NB4 (cell line): ENCODE results near the gene SLC39A5.
"Not testable (repeated sequence)": the region's sequence is repeated elsewhere in the genome, so short reads cannot be mapped to it uniquely, and the experiment has no call there.

Experiments
- CTCF ChIP-seq: IDR thresholded peaks from one replicate; pipeline ENCODE4 v1.5.1; 2012; ENCODE audit warnings: low read depth, low read length
- MAX ChIP-seq: IDR thresholded peaks from 2 replicates; pipeline ENCODE4 v1.6.1; 2011; ENCODE audit warnings: low read depth, low read length
- MYC ChIP-seq: IDR thresholded peaks from 2 replicates; pipeline ENCODE4 v1.6.1; 2011; ENCODE audit warnings: low read depth, low read length
- POLR2A ChIP-seq: IDR thresholded peaks from 2 replicates; pipeline ENCODE4 v1.6.1; 2011; ENCODE audit warnings: mild to moderate bottlenecking; ENCODE audit not compliant: insufficient read length; ENCODE audit errors: extremely low read depth

- TF ChIP-seq CTCF, POLR2A, MAX, MYC: not testable (repeated sequence)
These were observed 42.6 kb downstream of the SLC39A5 start for GRCh38 chr12:56272468-56272867.
